Calu3 (cell line): ENCODE data around the gene CCDC106. TPM values are rescaled to one million over a fixed set of nuclear protein-coding genes. Genes with fewer than 3 reads are reported as not detected.

Experiments used
- BruUV-seq: library from RNA; stranded (reverse); fragments of 400-500 nt; replicated peaks from 2 replicates; lab custom pipeline; 2021; lab: Mats Ljungman, UMichigan
- CTCF ChIA-PET: fragments of 300-600 bp; sonication (Branson Sonifier 250); formaldehyde crosslinking; loops from one replicate; lab custom pipeline; 2022; ENCODE audit warnings: antibody characterized with exemption; lab: Charles Lee
- DNase-seq: peaks from one replicate; pipeline ENCODE4 v3.0.0; 2022
- H3K27ac Mint-ChIP-seq: one replicate; pipeline ENCODE4 v1.8.0; 2022; ENCODE audit warnings: mixed read lengths; ENCODE audit not compliant: unreplicated experiment
- H3K27me3 Mint-ChIP-seq: one replicate; pipeline ENCODE4 v1.8.0; 2022; ENCODE audit warnings: mixed read lengths; ENCODE audit not compliant: unreplicated experiment
- H3K36me3 Mint-ChIP-seq: one replicate; pipeline ENCODE4 v1.8.0; 2022; ENCODE audit warnings: mild to moderate bottlenecking, moderate library complexity, mixed read lengths; ENCODE audit not compliant: insufficient read depth, unreplicated experiment
- H3K4me1 Mint-ChIP-seq: one replicate; pipeline ENCODE4 v1.8.0; 2022; ENCODE audit warnings: mild to moderate bottlenecking, low read depth, mixed read lengths; ENCODE audit not compliant: unreplicated experiment
- H3K4me3 Mint-ChIP-seq: one replicate; pipeline ENCODE4 v1.8.0; 2022; ENCODE audit warnings: mild to moderate bottlenecking, low read depth, moderate library complexity, mixed read lengths; ENCODE audit not compliant: unreplicated experiment
- H3K9me3 Mint-ChIP-seq: one replicate; pipeline ENCODE4 v1.8.0; 2022; ENCODE audit warnings: low read depth, mixed read lengths; ENCODE audit not compliant: unreplicated experiment
- intact Hi-C: fragments of 100-400 bp; cut with micrococcal nuclease; formaldehyde crosslinking; loops from one replicate; pipeline ENCODE4 v1.10.0; 2022; ENCODE audit not compliant: unreplicated experiment
- total RNA-seq: library from RNA; stranded (reverse); gene quantifications from 2 replicates; pipeline ENCODE4 v1.2.3, GENCODE V29; 2022
- TF ChIP-seq, protein P1 (sequence below): fragments of 200-600 bp; IDR thresholded peaks from one replicate; pipeline ENCODE4 v1.8.0; 2022; ENCODE audit warnings: antibody characterized with exemption; ENCODE audit not compliant: unreplicated experiment

The CCDC106 gene
- total RNA-seq, 1 experiment from 2014 or later = 12.7 TPM

DNA sequence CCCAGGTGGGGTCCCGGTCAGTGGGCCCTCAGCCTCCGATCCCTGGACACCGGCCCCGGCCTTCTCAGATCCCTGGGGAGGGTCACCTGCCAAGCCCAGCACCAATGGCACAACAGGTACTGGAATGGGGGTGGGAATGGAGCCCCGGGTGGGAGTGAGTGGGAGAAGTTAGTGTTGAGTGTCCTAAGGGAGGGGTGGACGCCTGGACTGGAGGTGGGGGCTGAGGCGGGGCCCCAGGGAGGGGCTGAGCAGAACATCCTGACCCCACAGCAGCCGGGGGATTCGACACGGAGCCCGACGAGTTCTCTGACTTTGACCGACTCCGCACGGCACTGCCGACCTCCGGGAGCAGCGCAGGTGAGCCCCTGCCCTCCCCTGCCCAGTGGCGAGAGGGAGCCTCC is 44.7 kb downstream of the CCDC106 start:
- intact Hi-C loops = no loop called here
- H3K36me3 Mint-ChIP-seq = peaks cover 73% of the 10 kb centered on the region

DNA sequence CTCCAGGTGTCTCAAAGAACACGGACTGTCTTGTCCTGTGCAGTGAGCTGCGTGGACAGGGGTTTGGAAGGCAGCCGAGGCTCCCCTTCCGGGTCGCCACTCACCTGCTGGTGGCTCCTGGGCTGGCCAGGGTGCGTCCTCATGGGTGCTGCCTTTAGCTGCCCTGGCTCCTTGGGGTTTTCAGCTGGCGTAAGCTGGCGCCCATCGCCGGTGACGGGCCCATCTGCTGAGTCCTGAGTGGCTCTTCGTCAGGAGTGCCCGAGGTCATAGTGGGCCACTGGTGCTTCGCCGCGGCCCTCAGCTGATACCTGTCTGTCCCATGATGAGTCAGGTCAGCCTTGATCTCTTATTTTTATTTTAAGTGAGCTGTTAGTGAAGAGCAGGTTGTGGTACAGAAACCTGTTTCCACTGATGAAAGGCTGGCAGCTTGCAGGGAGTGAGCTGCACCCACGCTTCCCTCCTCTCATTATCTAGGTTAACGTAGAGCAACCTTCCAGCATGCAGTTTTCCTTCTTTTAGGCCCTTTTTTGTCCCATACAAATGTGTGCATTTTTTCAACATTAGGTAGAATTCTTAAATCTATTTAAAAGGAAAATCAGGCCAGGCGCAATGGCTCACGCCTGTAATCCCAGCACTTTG is 45.4 kb downstream of the CCDC106 start:
- Mint-ChIP-seq H3K36me3 (peaks cover 68% of the 10 kb centered on the region), H3K4me3 (no peak overlapping the region), H3K27ac (no peak overlapping the region), H3K27me3 (no peaks in the 10 kb centered on the region), H3K9me3 (no peaks in the 10 kb centered on the region), H3K4me1 (no peaks in the 10 kb centered on the region)
- intact Hi-C loops = no loop called here
- no TSS peak for BruUV-seq
- TF ChIP-seq, protein P1, sequence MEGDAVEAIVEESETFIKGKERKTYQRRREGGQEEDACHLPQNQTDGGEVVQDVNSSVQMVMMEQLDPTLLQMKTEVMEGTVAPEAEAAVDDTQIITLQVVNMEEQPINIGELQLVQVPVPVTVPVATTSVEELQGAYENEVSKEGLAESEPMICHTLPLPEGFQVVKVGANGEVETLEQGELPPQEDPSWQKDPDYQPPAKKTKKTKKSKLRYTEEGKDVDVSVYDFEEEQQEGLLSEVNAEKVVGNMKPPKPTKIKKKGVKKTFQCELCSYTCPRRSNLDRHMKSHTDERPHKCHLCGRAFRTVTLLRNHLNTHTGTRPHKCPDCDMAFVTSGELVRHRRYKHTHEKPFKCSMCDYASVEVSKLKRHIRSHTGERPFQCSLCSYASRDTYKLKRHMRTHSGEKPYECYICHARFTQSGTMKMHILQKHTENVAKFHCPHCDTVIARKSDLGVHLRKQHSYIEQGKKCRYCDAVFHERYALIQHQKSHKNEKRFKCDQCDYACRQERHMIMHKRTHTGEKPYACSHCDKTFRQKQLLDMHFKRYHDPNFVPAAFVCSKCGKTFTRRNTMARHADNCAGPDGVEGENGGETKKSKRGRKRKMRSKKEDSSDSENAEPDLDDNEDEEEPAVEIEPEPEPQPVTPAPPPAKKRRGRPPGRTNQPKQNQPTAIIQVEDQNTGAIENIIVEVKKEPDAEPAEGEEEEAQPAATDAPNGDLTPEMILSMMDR = no peak
- CTCF ChIA-PET = interaction anchor here (0.7 kb wide), 1 partner anchor 700 kb away, joined by 6 read pairs; no protein-coding TSS in a partner anchor
- DNase-seq = no peak

More for the DNA sequence above, 44.7 kb downstream of the CCDC106 start:
- TF ChIP-seq, protein P1 = no peak
- CTCF ChIA-PET = no interaction called here
- no peak for DNase-seq
- H3K4me1 Mint-ChIP-seq = peaks cover 3% of the 10 kb centered on the region
- H3K27me3 Mint-ChIP-seq = no peaks in the 10 kb centered on the region
- H3K9me3 Mint-ChIP-seq = no peaks in the 10 kb centered on the region
- no TSS peak for BruUV-seq
- H3K27ac Mint-ChIP-seq = no peak overlapping the region
- H3K4me3 Mint-ChIP-seq = no peak overlapping the region

DNA sequence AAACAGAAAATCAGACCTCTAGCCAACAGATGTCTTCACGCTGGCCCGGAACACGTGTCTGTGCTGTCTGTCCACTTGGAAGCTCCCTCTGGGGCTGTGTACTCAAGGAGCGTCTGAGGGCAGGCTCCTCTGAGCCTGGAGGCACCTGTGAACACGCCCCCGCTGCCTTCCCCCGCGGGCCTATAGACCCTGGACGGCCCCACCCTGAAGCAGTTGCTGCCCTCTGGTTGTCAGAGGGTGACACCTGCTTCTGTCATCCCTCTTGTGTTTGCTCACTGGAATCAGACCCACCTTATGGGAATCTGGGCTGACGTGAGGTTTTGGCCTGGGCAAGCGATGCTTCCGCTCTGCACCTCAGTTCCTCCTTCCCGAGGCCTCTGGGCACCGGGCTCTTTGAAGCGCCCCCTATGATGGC is 46.2 kb downstream of the CCDC106 start:
- DNase-seq = no peak
- H3K9me3 Mint-ChIP-seq = no peaks in the 10 kb centered on the region
- intact Hi-C loops = no loop called here
- peaks cover 68% of the 10 kb centered on the region for H3K36me3 Mint-ChIP-seq
- H3K27ac Mint-ChIP-seq = no peak overlapping the region
- no peaks in the 10 kb centered on the region for H3K27me3 Mint-ChIP-seq
- TF ChIP-seq, protein P1 = no peak
- no TSS peak for BruUV-seq
- CTCF ChIA-PET = interaction anchor here (0.6 to 0.7 kb wide), 2 partner anchors 124 to 700 kb away, joined by 4 to 6 read pairs; no protein-coding TSS in a partner anchor
- H3K4me1 Mint-ChIP-seq = no peaks in the 10 kb centered on the region
- H3K4me3 Mint-ChIP-seq = no peak overlapping the region

DNA sequence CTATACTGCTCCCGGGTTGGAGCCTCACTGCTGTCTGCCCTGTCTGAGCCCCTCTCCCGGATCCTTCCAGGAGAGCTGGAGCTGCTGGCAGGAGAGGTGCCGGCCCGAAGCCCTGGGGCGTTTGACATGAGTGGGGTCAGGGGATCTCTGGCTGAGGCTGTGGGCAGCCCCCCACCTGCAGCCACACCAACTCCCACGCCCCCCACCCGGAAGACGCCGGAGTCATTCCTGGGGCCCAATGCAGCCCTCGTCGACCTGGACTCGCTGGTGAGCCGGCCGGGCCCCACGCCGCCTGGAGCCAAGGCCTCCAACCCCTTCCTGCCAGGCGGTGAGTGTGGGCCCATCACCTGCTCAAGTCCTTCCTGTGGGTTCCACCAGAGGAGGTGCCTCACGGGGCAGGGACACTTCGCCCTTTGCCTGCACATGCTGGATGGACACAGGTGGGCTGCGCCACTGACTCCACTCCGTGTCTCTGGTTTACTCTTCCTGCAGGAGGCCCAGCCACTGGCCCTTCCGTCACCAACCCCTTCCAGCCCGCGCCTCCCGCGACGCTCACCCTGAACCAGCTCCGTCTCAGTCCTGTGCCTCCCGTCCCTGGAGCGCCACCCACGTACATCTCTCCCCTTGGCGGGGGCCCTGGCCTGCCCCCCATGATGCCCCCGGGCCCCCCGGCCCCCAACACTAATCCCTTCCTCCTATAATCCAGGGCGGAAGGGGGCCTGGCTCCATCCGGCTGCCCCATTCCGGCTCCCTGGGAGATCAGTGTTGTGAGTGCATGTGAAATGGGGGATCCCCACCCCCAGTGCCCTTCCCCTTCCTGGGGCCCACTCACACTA is 46.9 kb downstream of the CCDC106 start:
- CTCF ChIA-PET = interaction anchor here (0.6 kb wide), 1 partner anchor 125 kb away, joined by 4 read pairs; no protein-coding TSS in a partner anchor
- DNase-seq = no peak
- TF ChIP-seq, protein P1 = no peak
- Mint-ChIP-seq H3K27me3 (no peaks in the 10 kb centered on the region), H3K36me3 (peaks cover 62% of the 10 kb centered on the region), H3K4me3 (no peak overlapping the region), H3K27ac (no peak overlapping the region), H3K9me3 (no peaks in the 10 kb centered on the region), H3K4me1 (no peaks in the 10 kb centered on the region)
- no TSS peak for BruUV-seq
- intact Hi-C loops = no loop called here
